Measurements from ENCODE around the gene NDRG2.

The NDRG2 gene

GRCh38 chr14:20969336-20969735 lies 55.5 kb downstream of the NDRG2 start:
- no peak for DNase-seq (ENCODE audit: low read depth)
